Fibroblast of peridontal ligament (primary cell): ENCODE results near the gene GFRA4.
"Not testable (repeated sequence)": the region's sequence is repeated elsewhere in the genome, so short reads cannot be mapped to it uniquely, and the experiment has no call there.

ENCODE experiments used
- DNase-seq: peaks from one replicate; pipeline ENCODE4 v3.0.0-alpha.2; 2010; ENCODE audit errors: extremely low read depth

Gene GFRA4

DNA sequence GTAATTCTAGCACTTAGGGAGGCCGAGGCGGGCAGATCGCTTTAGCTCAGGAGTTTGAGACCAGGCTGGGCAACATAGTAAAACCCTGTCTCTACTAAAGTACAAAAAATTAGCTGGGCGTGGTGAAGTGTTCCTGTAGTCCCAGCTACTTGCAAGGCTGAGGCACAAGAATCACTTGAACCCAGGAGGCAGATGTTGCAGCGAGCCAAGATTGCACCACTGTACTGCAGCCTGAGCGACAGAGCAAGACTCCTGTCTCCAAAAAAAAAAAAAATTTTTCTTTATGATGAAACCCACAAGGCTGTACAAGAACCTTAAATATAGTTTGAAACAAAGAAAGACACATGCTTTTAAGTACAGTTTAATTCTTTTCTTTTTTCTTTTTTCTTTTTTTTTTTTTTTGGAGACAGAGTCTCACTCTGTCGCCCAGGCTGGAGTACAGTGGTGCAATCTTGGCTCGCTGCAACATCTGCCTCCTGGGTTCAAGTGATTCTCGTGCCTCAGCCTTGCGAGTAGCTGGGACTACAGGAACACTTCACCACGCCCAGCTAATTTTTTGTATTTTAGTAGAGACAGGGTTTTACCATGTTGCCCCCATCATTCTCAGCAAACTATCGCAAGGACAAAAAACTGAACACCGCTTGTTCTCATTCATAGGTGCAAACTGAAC, 47.9 kb downstream of the GFRA4 start:
- DNase-seq, result not testable (repeated sequence)

DNA sequence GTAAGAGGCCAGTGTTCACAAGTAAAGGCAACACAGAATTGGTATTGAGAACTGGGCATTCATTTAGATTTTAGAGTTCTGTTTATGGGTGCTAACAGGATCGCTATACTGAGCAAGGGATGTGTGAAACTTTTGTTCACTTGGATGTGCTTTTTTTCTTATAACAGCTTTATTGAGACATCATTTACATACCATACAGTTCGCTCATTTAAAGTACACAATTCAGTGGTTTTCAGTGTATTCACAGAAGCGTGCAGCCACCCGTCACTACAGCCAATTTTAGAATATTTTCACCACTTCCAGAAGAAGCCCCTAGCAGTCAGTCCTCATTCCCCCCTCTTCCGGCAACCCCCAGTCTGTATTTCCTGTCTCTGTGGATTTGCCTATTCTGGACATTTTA, 48.7 kb downstream of the GFRA4 start:
- no peak for DNase-seq

DNA sequence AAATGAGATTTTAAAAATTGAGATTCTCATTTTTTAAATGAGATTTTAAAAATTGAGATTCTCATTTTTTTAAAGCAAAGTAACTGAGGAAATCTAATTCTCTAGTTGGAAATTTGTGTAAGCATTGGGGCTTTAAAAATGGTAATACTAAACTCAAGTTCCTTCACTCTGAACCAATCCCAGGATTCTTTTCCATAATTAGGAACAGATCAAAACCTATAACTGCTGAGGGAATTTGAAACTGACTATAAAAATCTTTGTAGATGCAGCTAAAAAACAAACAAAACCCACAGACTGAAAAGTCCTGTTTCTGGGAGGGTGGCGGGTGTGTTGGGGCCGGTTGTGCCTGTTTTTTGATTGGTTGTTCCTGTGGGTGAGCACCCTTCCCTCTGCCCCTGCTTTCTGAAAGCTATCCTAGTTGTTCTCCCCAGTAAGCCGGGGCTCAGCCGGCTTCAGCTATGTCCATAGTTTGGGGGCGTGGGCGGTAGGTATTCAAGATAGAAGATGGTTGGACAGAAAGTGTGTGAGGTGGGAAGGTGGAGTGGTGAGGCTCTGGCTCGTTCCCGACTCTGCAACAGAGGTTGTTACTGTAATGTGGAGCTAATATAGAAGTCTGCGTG, 49.3 kb downstream of the GFRA4 start:
- peak; percentile 81 for DNase-seq

- peak; percentile 67 for DNase-seq
These were observed 50.2 kb downstream of the GFRA4 start for GRCh38 chr20:3612795-3613572.

- no peak for DNase-seq
These were observed 51.3 kb downstream of the GFRA4 start for GRCh38 chr20:3611901-3612300.
